CD4-positive, alpha-beta T cell treated with Interleukin-10 for 1 hour (primary cell): ENCODE measurements around the gene CNKSR3.
"Not testable (repeated sequence)": the region's sequence is repeated elsewhere in the genome, so short reads cannot be mapped to it uniquely, and the experiment has no call there.

Experiments
- DNase-seq: peaks from one replicate; pipeline ENCODE4 v3.0.0-alpha.2; 2020

Gene CNKSR3

GRCh38 chr6:154510144-154510905 lies at the start of gene CNKSR3:
TSS of gene CNKSR3 (minus strand) at chr6:154510685. CDS start at chr6:154510114, 571 bp downstream.
- DNase-seq = no peak

GRCh38 chr6:154558984-154559383 lies 48.5 kb upstream of the CNKSR3 start:
- DNase-seq = no peak

GRCh38 chr6:154558513-154558912 lies 48.0 kb upstream of the CNKSR3 start:
- no peak for DNase-seq

DNA sequence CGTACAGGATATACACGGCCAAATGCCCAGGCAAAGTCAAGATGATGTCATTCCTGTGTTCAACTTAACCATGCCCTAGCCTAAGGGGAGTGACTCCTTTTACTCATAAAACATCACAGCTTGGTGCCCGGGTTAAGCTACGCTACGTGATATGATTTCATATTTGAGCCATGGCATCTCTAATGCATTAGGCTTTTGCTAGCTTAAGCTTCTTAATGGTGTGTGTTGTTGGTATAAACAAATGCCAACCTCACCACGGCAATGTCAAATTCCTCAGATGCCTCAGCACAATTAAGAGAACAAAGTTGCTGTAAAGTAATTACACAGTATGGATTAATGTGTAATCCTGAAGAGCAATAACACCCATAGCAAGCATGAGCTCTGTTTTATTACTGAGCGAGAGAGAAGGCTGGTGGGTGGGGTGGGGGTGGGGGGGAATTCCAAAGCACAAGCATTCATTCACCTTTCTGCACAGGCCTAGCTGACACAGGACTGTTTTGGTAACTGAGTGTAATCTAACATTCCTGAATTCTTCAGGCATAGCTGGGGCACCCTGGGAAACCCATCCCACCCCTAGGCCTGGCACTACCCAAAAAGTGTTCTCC lies 44.7 kb upstream of the CNKSR3 start:
- DNase-seq = no peak

DNA sequence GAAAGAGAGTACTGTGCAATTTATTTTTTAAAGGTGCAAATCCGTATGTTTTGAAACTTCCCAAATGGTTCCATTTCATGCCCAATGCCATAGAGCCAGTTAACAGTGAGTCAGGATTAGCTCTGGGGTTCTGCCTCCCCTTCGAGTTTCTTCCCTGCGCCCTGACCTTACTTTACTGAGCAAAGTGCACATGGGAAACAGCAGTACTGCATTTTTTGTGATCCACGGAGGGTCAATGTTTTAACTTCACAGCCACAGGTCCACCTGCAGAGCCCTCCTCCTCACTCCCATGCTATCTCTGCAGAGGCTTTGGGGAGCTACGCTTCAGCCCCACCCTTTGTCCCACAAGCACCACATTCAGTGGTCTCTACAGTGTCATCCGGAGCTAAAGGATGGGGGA lies 44.0 kb upstream of the CNKSR3 start:
- no peak for DNase-seq

GRCh38 chr6:154550779-154551178 lies 40.3 kb upstream of the CNKSR3 start:
- no peak for DNase-seq

- DNase-seq = no peak
Measured at GRCh38 chr6:154549179-154549578, 38.7 kb upstream of the CNKSR3 start.

GRCh38 chr6:154548130-154548830 lies 37.8 kb upstream of the CNKSR3 start:
- no peak for DNase-seq

DNA sequence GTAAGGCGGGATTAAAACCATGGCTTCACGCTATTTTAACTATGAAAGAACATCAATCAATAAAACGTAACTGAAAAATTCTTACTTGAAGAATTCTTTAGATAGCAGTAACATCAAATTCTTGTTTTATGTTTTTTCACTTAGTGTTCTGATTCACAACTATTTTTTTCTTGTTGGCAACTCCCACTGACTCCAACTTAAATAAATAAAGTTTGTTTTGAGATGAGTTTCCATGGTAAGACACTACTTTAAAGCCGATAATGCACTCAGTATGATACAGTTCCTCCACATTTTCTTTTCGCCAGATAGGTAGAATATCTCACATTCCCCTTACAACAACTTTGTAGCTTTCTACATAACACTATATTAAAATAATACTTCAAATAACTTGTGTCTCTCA lies 33.1 kb upstream of the CNKSR3 start:
- no peak for DNase-seq

DNA sequence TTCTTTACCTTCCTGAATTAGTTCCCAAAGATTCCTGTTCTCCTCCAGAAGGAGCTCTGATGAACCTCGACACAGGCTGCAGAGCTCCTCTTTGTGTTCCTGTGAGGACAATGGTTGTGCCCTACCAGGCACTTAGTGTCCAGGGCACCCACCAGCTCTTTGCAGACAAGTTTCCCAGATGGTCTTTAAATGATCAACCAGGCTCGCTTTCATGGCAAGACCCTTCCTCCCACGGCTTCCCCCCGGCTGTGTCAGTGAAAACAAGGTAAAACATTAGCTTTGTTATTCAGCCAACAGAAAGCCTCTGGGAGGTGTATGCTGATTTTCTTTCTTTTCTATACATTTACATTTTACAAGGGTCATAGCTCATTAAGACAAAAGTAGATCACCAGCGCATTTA lies 32.3 kb upstream of the CNKSR3 start:
- no peak for DNase-seq

GRCh38 chr6:154541837-154542236 lies 31.4 kb upstream of the CNKSR3 start:
- not testable (repeated sequence) for DNase-seq

- DNase-seq = no peak
Measured at GRCh38 chr6:154539593-154540269, 29.2 kb upstream of the CNKSR3 start.

- no peak for DNase-seq
Measured at GRCh38 chr6:154538640-154539191, 28.2 kb upstream of the CNKSR3 start.

- no peak for DNase-seq
Measured at GRCh38 chr6:154537511-154538325, 27.2 kb upstream of the CNKSR3 start.

DNA sequence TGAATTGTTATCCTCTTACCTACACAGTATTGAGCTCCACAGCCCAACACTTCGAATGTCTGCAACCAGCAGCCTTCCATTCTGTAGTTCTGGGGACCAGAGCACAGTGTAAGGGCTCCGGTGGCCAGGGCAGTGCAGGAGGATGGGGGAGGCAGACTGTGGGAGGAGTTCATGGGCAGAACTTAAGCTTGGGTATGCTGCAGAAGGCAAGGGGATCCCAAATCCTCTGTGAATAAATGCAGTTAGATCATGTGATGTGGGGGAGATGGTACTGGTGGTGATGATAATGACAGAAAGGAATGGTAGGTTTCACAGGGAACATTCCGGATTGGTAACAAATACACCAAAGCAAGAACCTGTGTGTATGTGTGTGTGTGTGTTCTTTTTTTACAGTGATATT lies 26.5 kb upstream of the CNKSR3 start:
- DNase-seq = no peak

DNA sequence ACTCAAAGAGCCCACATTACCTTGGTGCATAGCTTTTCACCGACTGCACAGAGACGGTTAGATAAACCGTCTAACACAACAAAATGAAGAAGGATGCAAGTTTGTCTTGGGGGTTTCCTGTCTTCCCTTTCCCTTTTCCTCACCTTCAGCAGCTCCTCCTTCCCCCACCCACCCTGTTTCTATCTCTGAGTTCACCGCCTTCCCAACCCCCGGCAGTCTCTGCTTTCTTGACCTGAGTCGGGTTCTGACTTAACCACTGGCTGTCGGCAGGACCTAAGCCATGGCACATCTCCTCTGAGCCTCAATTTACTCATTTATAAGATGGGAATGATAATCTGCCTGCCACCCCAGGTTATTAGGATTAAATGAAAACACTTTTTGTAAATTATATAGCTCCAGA lies 25.8 kb upstream of the CNKSR3 start:
- DNase-seq = no peak

DNA sequence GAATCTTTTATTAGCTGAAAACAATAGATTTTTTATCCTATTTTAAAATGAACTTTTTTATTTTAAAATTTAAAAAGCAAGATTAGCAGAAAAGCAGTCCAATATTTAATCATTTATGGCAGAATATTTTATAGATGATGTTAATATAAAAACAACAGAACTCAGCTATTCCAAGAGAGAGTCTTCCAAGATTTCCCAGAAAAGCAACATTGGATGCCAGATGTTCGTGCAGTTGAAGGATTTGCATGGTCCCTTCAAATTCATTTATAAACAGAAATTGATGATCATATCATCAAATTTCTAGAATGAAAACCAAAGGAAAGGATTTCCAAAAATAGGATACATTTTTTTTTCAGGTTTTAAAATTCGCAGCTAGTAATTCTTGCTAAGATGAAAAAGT lies 25.4 kb upstream of the CNKSR3 start:
- no peak for DNase-seq

GRCh38 chr6:154535147-154535546 lies 24.7 kb upstream of the CNKSR3 start:
- DNase-seq = no peak

GRCh38 chr6:154534531-154534930 lies 24.0 kb upstream of the CNKSR3 start:
- no peak for DNase-seq

DNA sequence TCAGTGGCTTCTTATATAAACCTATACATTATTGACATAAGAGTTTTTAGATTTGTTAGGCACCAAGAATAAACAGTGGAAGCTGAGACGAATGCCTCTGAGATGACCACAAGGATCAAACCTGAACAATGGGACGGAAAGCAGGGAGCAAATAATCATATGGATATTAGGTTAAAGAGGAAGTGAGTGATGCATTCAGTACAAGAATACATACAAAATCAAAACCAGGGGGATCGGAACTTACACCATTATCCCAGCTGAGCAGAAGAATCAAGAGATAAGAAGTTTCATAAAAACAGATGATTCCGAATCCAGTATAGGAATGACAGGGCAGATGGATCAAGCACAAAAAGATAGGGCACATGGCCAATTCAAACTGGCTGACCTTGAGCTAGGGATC lies 21.9 kb upstream of the CNKSR3 start:
- DNase-seq = no peak

DNA sequence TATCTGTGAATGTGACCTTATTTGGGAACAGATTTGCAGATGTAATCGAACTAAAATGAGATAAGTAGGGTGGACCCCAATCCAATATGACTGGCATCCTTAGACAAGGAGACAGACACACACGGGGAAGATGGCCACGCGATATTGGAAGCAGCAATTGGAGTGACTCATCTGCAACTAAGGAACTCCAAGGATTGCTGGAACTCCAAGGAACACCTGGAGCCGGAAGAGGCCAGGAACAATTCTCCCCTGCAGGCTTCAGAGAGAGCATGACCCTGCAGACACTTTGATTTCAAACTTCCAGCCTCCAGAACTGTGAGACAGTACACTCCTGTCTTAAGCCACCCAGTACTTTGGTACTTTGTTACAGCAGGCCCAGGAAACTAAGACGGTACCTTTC lies 19.5 kb upstream of the CNKSR3 start:
- DNase-seq = no peak

DNA sequence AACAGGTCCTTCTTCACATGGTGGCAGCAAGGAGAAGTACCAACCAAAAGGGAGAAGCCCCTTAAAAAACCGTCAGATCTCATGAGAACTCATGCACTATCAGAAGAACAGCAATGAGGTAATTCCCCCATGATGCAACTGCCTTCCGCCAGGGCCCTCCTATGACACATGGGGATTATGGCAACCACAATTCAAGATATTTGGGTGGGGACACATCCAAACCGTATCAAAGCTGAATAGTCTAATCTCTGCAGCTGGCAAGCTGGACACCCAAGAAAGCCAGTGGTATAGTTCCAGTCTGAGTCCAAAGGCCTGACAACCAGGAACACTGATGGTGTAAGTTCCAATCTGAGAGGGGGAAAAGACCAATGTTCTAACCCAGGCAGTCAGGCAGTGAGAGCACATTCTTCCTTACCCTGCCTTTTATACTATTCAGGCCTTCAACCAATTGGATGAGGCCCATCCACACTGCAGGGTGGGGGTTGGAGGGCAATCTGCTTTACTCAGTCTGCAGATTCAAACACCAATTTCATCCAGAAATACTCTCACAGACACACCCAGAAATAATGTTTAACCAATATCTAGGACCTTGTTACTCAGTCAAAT lies 17.9 kb upstream of the CNKSR3 start:
- no peak for DNase-seq
